ENCODE measurements around the gene DNASE1L1.

DNASE1L1 gene

GRCh38 chrX:154409222-154409871 lies at the start of gene DNASE1L1:
DNASE1L1 (minus strand) TSS chrX:154409254; CDS start chrX:154405568, 3,686 bp downstream.
- Histone ChIP-seq H3K27me3 (replicated peaks; ENCODE audit: control insufficient read depth, insufficient read depth, low read length) (no peaks in the 10 kb centered on the region), H3K36me3 (ENCODE audit: control insufficient read depth, insufficient read depth, low read length) (no peaks in the 10 kb centered on the region; the same call in 1 of the 2 replicates), H3K4me3 (replicated peaks; ENCODE audit: low read depth, low read length) (peak within 1 kb of the TSS; percentile 47)
- no peak for TF ChIP-seq CTCF (IDR thresholded peaks at IDR 0.05; ENCODE audit: insufficient read depth, low read length, poor library complexity, severe bottlenecking)
- peak; percentile 76 for DNase-seq (ENCODE audit: extremely low read depth, insufficient read length)

- TF ChIP-seq CTCF (IDR thresholded peaks at IDR 0.05; ENCODE audit: insufficient read depth, low read length, poor library complexity, severe bottlenecking) = no peak
- Histone ChIP-seq H3K4me3 (replicated peaks; ENCODE audit: low read depth, low read length) (peak within 1 kb of the TSS; percentile 69), H3K27me3 (replicated peaks; ENCODE audit: control insufficient read depth, insufficient read depth, low read length) (no peaks in the 10 kb centered on the region), H3K36me3 (ENCODE audit: control insufficient read depth, insufficient read depth, low read length) (no peaks in the 10 kb centered on the region)
- DNase-seq (ENCODE audit: extremely low read depth, insufficient read length) = peak; percentile 67
Measured at GRCh38 chrX:154458116-154458953, 49.3 kb upstream of the DNASE1L1 start, which contains the start of gene PLXNA3. PLXNA3 (plus strand) TSS chrX:154458281; CDS start chrX:154460184, 1,903 bp downstream.

GRCh38 chrX:154457491-154458115 lies 48.5 kb upstream of the DNASE1L1 start:
- DNase-seq (ENCODE audit: extremely low read depth, insufficient read length) = peak; percentile 74
- no peak for TF ChIP-seq CTCF (IDR thresholded peaks at IDR 0.05; ENCODE audit: insufficient read depth, low read length, poor library complexity, severe bottlenecking)
- Histone ChIP-seq H3K27me3 (replicated peaks; ENCODE audit: control insufficient read depth, insufficient read depth, low read length) (no peaks in the 10 kb centered on the region), H3K4me3 (replicated peaks; ENCODE audit: low read depth, low read length) (peak overlapping the region; percentile 55), H3K36me3 (ENCODE audit: control insufficient read depth, insufficient read depth, low read length) (no peaks in the 10 kb centered on the region; the same call in 1 of the 2 replicates)

- no peak overlapping the region for H3K4me3 ChIP-seq (replicated peaks; ENCODE audit: low read depth, low read length)
- H3K27me3 ChIP-seq (replicated peaks; ENCODE audit: control insufficient read depth, insufficient read depth, low read length) = no peaks in the 10 kb centered on the region
- no peak for DNase-seq (ENCODE audit: extremely low read depth, insufficient read length)
- H3K36me3 ChIP-seq (ENCODE audit: control insufficient read depth, insufficient read depth, low read length) = peaks cover 10% of the 10 kb centered on the region
- no peak for TF ChIP-seq CTCF (IDR thresholded peaks at IDR 0.05; ENCODE audit: insufficient read depth, low read length, poor library complexity, severe bottlenecking)
Measured at GRCh38 chrX:154452823-154453222, 43.8 kb upstream of the DNASE1L1 start.

- DNase-seq (ENCODE audit: extremely low read depth, insufficient read length) = no peak
- no peaks in the 10 kb centered on the region for H3K27me3 ChIP-seq (replicated peaks; ENCODE audit: control insufficient read depth, insufficient read depth, low read length)
- no peak overlapping the region for H3K4me3 ChIP-seq (replicated peaks; ENCODE audit: low read depth, low read length)
- peaks cover 10% of the 10 kb centered on the region for H3K36me3 ChIP-seq (ENCODE audit: control insufficient read depth, insufficient read depth, low read length)
- no peak for TF ChIP-seq CTCF (IDR thresholded peaks at IDR 0.05; ENCODE audit: insufficient read depth, low read length, poor library complexity, severe bottlenecking)
Measured at GRCh38 chrX:154450312-154450711, 41.3 kb upstream of the DNASE1L1 start.

Data from GM06990 (cell line).